HepG2 (cell line): ENCODE results near the gene KRTCAP3. TPM values are rescaled to one million over a fixed set of nuclear protein-coding genes. Genes with fewer than 3 reads are reported as not detected.

Experiments used
- EP300 ChIP-seq, 3 experiments: sonication (generic) in 1 of 3; formaldehyde crosslinking in 1 of 3; IDR thresholded peaks; 2 replicates each; pipeline versions ENCODE4 v1.5.1 to v1.6.1; 2011 to 2020; ENCODE audit warnings: low read depth in 2 of 3, low read length in 2 of 3, borderline replicate concordance in 1 of 3, improper control_type of control experiment in 1 of 3, mild to moderate bottlenecking in 1 of 3, missing genetic modification reagents in 1 of 3, moderate library complexity in 1 of 3
- FIP1L1 ChIP-seq: fragments of 200-400 bp; formaldehyde crosslinking; IDR thresholded peaks from 2 replicates; pipeline ENCODE4 v1.6.1; 2018; ENCODE audit warnings: low read depth, mild to moderate bottlenecking, low read length, moderate library complexity, borderline replicate concordance; ENCODE audit not compliant: insufficient read depth
- GZF1 ChIP-seq: sonication (generic); formaldehyde crosslinking; IDR thresholded peaks from 2 replicates; pipeline ENCODE4 v1.5.1; 2020; ENCODE audit warnings: mild to moderate bottlenecking, missing genetic modification reagents
- PHF20 ChIP-seq: sonication (generic); formaldehyde crosslinking; IDR thresholded peaks from 2 replicates; pipeline ENCODE4 v1.5.0; 2020; ENCODE audit warnings: mild to moderate bottlenecking, missing genetic modification reagents
- POGK ChIP-seq: sonication (generic); formaldehyde crosslinking; conservative IDR thresholded peaks from 2 replicates; pipeline ENCODE4 v1.8.0; 2022; ENCODE audit warnings: mild to moderate bottlenecking, moderate library complexity, missing genetic modification reagents
- RNF219 ChIP-seq: sonication (generic); formaldehyde crosslinking; IDR thresholded peaks from 2 replicates; pipeline ENCODE4 v1.5.0; 2020; ENCODE audit warnings: mild to moderate bottlenecking, missing genetic modification reagents
- SKIL ChIP-seq: sonication (generic); formaldehyde crosslinking; IDR thresholded peaks from 2 replicates; pipeline ENCODE4 v1.8.0; 2022; ENCODE audit warnings: missing genetic modification reagents, mild to moderate bottlenecking, moderate library complexity, borderline replicate concordance
- SP4 ChIP-seq: sonication (generic); formaldehyde crosslinking; IDR thresholded peaks from 2 replicates; pipeline ENCODE4 v1.8.1; 2023; ENCODE audit warnings: mild to moderate bottlenecking, missing genetic modification reagents
- STAG1 ChIP-seq: sonication (generic); formaldehyde crosslinking; IDR thresholded peaks from 2 replicates; pipeline ENCODE4 v1.4.0; 2020; ENCODE audit warnings: missing genetic modification reagents
- ZNF280D ChIP-seq: sonication (generic); formaldehyde crosslinking; IDR thresholded peaks from 2 replicates; pipeline ENCODE4 v1.5.1; 2020; ENCODE audit warnings: mild to moderate bottlenecking, missing genetic modification reagents
- ZNF616 ChIP-seq: sonication (generic); formaldehyde crosslinking; IDR thresholded peaks from 2 replicates; pipeline ENCODE4 v1.5.0; 2020; ENCODE audit warnings: low read depth, mild to moderate bottlenecking, missing genetic modification reagents
- ZNF878 ChIP-seq: sonication (generic); formaldehyde crosslinking; IDR thresholded peaks from 2 replicates; pipeline ENCODE4 v1.8.1; 2023; ENCODE audit warnings: mild to moderate bottlenecking, missing genetic modification reagents, moderate library complexity
- ZSCAN20 ChIP-seq: sonication (generic); formaldehyde crosslinking; IDR thresholded peaks from 2 replicates; pipeline ENCODE4 v1.4.0; 2020; ENCODE audit warnings: missing genetic modification reagents, mild to moderate bottlenecking, borderline replicate concordance
- polyA plus RNA-seq, 8 experiments: library from polyadenylated mRNA; depleted of rRNA in 3 of 8; stranded (reverse) in 7 of 8; unstranded in 1 of 8; fragments of >200 nt; fragmentation: Illumina TruSeq in 4 of 8; extraction: Trizol in 4 of 8; gene quantifications; 2 replicates each; pipeline versions ENCODE4 v1.2.1 to v1.2.3, GENCODE V29; 2011 to 2016; ENCODE audit warnings: low read depth in 4 of 8, missing spikeins in 1 of 8, mixed read lengths in 1 of 8; ENCODE audit not compliant: insufficient read depth in 1 of 8
- total RNA-seq, 5 experiments: library from RNA; depleted of rRNA; stranded (reverse); fragments of >200 nt; fragmentation: Illumina TruSeq; extraction: Trizol; gene quantifications; 2 replicates each; pipeline ENCODE4 v1.2.3, GENCODE V29; 2016; ENCODE audit warnings: low read depth in 1 of 5

KRTCAP3 gene
- total and polyA plus RNA-seq, 2 of the 13 experiments (the other 11 are each of a cell fraction or from before 2014, with no cell fraction given): 2.1 to 4.5 TPM

GRCh38 chr2:27428213-27428977 is 13.8 kb upstream of the KRTCAP3 start, which contains the start of gene NRBP1 (continued):
- TF ChIP-seq ZNF878 (CRISPR knock-in tag): peak; percentile 71
- TF ChIP-seq SKIL (CRISPR knock-in tag): peak; percentile 50
- TF ChIP-seq GZF1 (CRISPR knock-in tag): no peak
- peak in 1 of 2 experiments; percentile 18; a peak in 2 of 4 replicates for TF ChIP-seq EP300 (IDR thresholded peaks at IDR 0.05; ENCODE audit: low read depth in 2 of 2, low read length in 2 of 2)
- no peak; the same call in 1 of the 2 replicates for TF ChIP-seq EP300 (CRISPR knock-in tag; IDR thresholded peaks at IDR 0.05; ENCODE audit: borderline replicate concordance)
- no peak for TF ChIP-seq ZNF616 (CRISPR knock-in tag)
- peak; percentile 67; the same call in 1 of the 2 replicates for TF ChIP-seq PHF20 (CRISPR knock-in tag)
- TF ChIP-seq SP4: peak; percentile 96
- peak; percentile 71; the same call in 1 of the 2 replicates for TF ChIP-seq ZSCAN20
- TF ChIP-seq ZNF280D (CRISPR knock-in tag): no peak
- TF ChIP-seq FIP1L1: peak; percentile 58; the same call in 1 of the 2 replicates
- TF ChIP-seq RNF219: 0 out of 2 replicates have a peak, but pooled peaks have one; percentile 92
- no peak; the same call in 1 of the 2 replicates for TF ChIP-seq STAG1
- 0 out of 2 replicates have a peak, but pooled peaks have one; percentile 55 for TF ChIP-seq POGK
